Measurements from ENCODE around the gene CORT. TPM values are rescaled to one million over a fixed set of nuclear protein-coding genes. Genes with fewer than 3 reads are reported as not detected.

The CORT gene
- total and polyA plus RNA-seq, 7 donors: 0.18 to 1.1 TPM; not detected in 5

- H3K36me3 ChIP-seq (ENCODE audit: insufficient read depth in 1 of 2, low read depth in 1 of 2): peaks cover 0 to 20% of the 10 kb centered on the region in 2 donors
- intact Hi-C loops (cut with DNase I): loop anchor here (2.0 to 5.0 kb wide), 2 partner anchors 66 to 372 kb away; no protein-coding TSS in a partner anchor
- H3K4me3 ChIP-seq: no peak overlapping the region
- WGBS, 3 donors: 4 to 11% (median 4%) methylated on average over 15 of the region's 15 CpGs
- TF ChIP-seq CTCF (IDR thresholded peaks at IDR 0.05): peak; percentile 85
- peaks cover 18% of the 10 kb centered on the region for H3K4me1 ChIP-seq
- ATAC-seq (peak; percentile 76 to 94 (median 83)), DNase-seq (peak; percentile 74 to 78)
- peak overlapping the region; percentile 68 for H3K27ac ChIP-seq
- H3K9me3 ChIP-seq: no peaks in the 10 kb centered on the region
- H3K27me3 ChIP-seq (ENCODE audit: insufficient read depth in 3 of 3, low read length in 2 of 3): no peaks in the 10 kb centered on the region
These were observed 45.1 kb downstream of the CORT start for GRCh38 chr1:10494754-10495474.

DNA sequence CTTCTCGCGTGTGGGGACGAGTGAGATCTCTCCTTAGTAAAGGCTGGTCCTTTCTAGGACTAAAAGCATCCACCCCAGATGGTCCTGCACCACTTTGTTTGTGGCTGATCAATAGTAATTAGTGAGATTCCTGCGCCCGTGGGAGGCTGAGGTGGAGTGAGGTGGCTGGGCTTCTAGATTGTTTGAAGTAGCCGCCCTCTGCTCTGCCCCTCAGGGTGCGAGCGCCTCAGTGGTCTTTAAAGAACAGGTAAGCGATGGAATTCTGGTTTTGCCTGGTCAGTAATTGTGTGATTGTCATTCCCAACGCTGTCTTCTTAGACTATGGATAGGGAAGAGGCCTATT, 45.6 kb downstream of the CORT start:
- peaks cover 19% of the 10 kb centered on the region for H3K4me1 ChIP-seq
- H3K4me3 ChIP-seq: no peak overlapping the region
- H3K9me3 ChIP-seq: no peaks in the 10 kb centered on the region
- no peaks in the 10 kb centered on the region for H3K27me3 ChIP-seq (ENCODE audit: insufficient read depth in 3 of 3, low read length in 2 of 3)
- H3K27ac ChIP-seq: peak overlapping the region; percentile 68
- no peak for TF ChIP-seq CTCF (IDR thresholded peaks at IDR 0.05)
- no peak for ATAC-seq
- 68 to 81% (median 73%) methylated on average over 10 of the region's 10 CpGs for WGBS, 3 donors
- H3K36me3 ChIP-seq (ENCODE audit: insufficient read depth in 1 of 2, low read depth in 1 of 2): peaks cover 0 to 20% of the 10 kb centered on the region in 2 donors
- intact Hi-C loops (cut with DNase I): loop anchor here (2.0 to 5.0 kb wide), 2 partner anchors 67 to 372 kb away; no protein-coding TSS in a partner anchor
- no peak for DNase-seq

- Histone ChIP-seq H3K9me3 (no peaks in the 10 kb centered on the region), H3K27me3 (ENCODE audit: insufficient read depth in 3 of 3, low read length in 2 of 3) (no peaks in the 10 kb centered on the region), H3K27ac (peak overlapping the region; percentile 68), H3K36me3 (ENCODE audit: insufficient read depth in 1 of 2, low read depth in 1 of 2) (peaks cover 0 to 20% of the 10 kb centered on the region in 2 donors), H3K4me1 (peaks cover 21% of the 10 kb centered on the region), H3K4me3 (no peak overlapping the region)
- intact Hi-C loops (cut with DNase I): loop anchor here (2.0 to 5.0 kb wide), 2 partner anchors 67 to 371 kb away; no protein-coding TSS in a partner anchor
- WGBS, 3 donors: 79 to 81% (median 81%) methylated on average over 14 of the region's 14 CpGs
- TF ChIP-seq CTCF (IDR thresholded peaks at IDR 0.05): no peak
- DNase-seq (peak in 1 of 2 donors; percentile 41), ATAC-seq (peak; percentile 37 to 82 (median 60))
These were observed 46.1 kb downstream of the CORT start for GRCh38 chr1:10495952-10496351.

DNA sequence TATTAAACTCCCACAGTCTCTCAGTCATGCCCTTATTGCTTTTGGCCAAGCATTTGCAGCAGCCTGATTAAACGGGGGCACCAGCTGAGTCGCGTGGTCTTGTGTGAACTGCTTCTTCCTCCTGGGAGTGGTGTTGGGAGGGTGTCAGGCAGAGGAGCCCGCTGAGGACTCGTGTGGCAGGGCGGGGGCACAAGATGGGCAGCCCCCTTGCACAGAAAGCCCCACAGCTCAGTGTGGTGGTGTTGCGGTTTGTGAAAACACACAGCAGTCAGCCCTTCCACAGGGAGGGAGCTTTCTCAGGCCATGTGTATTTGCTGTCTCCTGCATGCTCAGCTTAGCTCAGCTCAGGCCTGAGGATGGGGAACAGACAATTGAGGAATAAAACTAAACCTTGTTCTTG, 47.3 kb downstream of the CORT start:
- intact Hi-C loops (cut with DNase I): loop anchor here in 1 of 2 donors (5.0 kb wide), 1 partner anchor 370 kb away; no protein-coding TSS in a partner anchor
- DNase-seq (no peak), ATAC-seq (no peak)
- no peak overlapping the region for H3K4me3 ChIP-seq
- no peak for TF ChIP-seq CTCF (IDR thresholded peaks at IDR 0.05)
- H3K27ac ChIP-seq: no peak overlapping the region
- H3K27me3 ChIP-seq (ENCODE audit: insufficient read depth in 3 of 3, low read length in 2 of 3): no peaks in the 10 kb centered on the region
- peaks cover 0 to 20% of the 10 kb centered on the region in 2 donors for H3K36me3 ChIP-seq (ENCODE audit: insufficient read depth in 1 of 2, low read depth in 1 of 2)
- peaks cover 21% of the 10 kb centered on the region for H3K4me1 ChIP-seq
- WGBS, 3 donors: 89 to 92% (median 92%) methylated on average over 7 of the region's 7 CpGs
- H3K9me3 ChIP-seq: no peaks in the 10 kb centered on the region

Data from psoas muscle (tissue), 8 donors.